ENCODE results near the gene UBE2D4.
"Not testable (repeated sequence)": the region's sequence is repeated elsewhere in the genome, so short reads cannot be mapped to it uniquely, and the experiment has no call there.

The UBE2D4 gene

GRCh38 chr7:43966392-43966791 lies 40.2 kb downstream of the UBE2D4 start:
- not testable (repeated sequence) for DNase-seq (ENCODE audit: low spot score)

DNA sequence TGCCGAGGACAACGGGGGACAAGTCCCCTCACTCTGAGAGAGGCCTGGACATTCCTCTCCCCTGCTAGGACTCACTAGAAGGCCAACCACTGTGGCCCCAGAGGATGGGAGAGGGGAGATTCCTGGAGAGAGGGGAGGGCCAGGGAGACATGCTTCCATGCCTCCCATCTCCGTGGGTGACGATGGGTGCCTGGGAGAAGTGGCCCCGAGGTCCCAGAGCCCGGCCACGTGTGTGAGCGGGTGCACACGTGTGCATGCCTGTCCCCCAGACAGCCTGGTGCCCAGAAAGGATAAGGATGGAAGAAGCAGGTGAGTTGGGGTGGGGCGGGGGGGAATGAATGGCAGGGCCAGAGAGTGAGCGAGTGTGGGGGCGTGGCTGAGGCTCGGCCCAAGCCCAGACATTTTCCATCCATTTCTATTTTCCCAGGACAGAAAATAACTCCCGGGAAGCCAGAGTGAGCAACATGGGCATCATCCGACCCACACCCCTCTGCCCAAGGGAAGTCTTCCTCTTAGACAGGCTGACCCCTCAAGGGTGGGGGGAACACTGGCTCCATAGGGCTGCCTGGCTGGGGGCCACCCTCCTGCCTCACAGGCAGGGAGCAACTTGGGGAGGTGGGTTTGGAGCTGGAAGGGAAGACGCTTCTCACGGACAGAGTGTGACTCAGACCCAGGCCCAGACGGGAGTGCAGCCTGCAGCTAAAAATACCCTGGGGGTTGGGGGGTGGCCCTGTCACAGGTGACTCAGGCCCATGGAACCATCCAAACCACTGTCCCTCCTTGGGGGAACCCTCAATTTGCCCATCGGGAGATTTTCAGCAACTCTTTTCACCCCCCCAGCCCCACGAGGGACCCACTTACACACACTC lies 42.2 kb downstream of the UBE2D4 start:
- not testable (repeated sequence) for DNase-seq (ENCODE audit: low spot score)

- DNase-seq (ENCODE audit: low spot score), result not testable (repeated sequence)
Measured at GRCh38 chr7:43969586-43969985, 43.4 kb downstream of the UBE2D4 start.

GRCh38 chr7:43970698-43971097 lies 44.5 kb downstream of the UBE2D4 start:
- DNase-seq (ENCODE audit: low spot score), result not testable (repeated sequence)

GRCh38 chr7:43974033-43974573 lies 47.9 kb downstream of the UBE2D4 start:
- not testable (repeated sequence) for DNase-seq (ENCODE audit: low spot score)

- not testable (repeated sequence) for DNase-seq (ENCODE audit: low spot score)
Measured at GRCh38 chr7:43974725-43975482, 48.7 kb downstream of the UBE2D4 start.

- DNase-seq (ENCODE audit: low spot score), result no peak
Measured at GRCh38 chr7:43977525-43977924, 51.3 kb downstream of the UBE2D4 start.

- not testable (repeated sequence) for DNase-seq (ENCODE audit: low spot score)
Measured at GRCh38 chr7:43978102-43978501, 51.9 kb downstream of the UBE2D4 start.

GRCh38 chr7:43982848-43983247 lies 56.6 kb downstream of the UBE2D4 start:
- not testable (repeated sequence) for DNase-seq (ENCODE audit: low spot score)

DNA sequence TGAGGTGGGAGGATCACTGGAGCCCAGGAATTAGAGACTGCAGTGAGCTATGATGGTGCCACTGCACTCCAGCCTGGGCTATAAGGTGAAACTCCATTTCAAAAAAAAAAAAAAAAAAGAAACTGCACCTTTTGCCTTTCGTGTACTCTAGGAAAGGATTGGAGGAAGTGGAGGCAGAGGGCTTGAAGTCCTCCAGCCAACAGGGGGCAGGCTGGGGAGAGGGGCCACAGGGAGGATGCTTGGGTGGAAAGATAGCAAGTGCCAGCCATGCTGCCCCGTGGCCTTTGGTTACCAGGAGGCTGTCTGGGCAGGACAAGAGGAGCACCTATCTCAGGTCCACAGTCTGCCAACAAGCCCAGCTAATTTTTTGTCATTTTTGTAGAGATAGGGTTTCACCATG lies 57.5 kb downstream of the UBE2D4 start:
- DNase-seq (ENCODE audit: low spot score), result not testable (repeated sequence)

DNA sequence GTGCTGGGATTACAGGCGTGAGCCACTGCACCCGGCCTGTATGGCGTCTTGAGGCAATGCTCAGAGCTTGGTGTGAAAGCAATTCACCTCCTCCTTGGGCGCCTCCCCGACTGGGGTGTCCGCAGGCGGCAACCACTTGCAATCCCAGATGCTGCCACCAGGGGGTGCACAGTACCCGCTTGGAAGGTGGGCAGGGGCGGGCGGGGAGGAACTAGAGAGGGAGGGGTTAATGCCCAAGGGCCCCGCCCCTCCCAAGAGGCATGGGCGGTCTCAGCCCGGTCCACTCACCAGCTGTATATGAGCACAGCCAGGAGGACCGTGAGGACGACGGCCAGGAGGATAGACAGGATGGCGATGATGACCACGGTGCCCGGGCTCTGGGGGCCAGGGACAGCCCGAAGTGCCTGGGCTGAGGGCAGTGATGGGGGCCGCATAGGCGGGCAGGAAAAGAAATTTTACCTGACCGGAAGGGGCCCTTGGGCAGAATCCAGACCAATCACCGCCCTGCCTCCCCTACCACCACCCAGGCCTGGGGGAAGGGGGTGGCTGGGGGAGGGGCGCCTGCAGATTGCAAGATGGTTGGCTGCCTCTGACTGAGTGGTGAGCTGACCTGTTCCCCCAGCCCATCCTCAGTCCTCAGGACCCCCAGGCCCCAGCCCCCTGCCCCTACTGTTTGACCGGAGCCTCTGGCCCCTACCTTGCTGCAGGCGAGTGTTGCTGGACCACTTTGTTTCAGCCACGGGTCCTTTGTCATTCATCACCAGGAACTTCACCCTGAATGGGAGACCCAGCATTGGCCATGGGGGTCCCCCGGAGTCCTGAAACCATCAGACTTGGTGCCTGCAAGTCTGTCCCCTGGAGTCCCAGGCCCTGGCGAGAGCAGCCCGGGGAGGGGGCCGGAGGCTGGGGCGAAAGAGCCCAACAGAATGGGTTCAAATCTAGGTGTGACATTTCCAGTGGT lies 59.9 kb downstream of the UBE2D4 start:
- DNase-seq (ENCODE audit: low spot score), result not testable (repeated sequence)

DNA sequence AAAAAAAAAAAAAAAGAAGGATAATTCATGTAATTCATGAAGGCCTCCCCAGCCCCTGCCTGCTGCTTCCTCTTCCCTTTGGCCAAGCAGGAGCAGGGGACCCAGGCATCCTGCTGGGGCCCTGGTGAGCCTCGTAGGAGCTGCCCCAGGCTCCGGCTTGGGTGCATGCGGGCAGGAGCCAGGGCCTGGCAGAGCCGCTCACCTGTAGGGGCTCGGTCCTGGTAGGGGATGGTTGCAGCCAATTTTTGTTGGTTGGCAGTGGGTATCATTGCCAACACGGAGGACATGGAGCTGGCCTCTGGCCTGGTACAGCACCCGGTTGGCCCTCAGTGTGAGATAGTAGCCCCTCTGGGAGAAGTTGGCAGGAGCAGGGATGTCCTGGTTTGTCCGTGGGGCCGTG lies 61.2 kb downstream of the UBE2D4 start:
- DNase-seq (ENCODE audit: low spot score), result not testable (repeated sequence)

DNA sequence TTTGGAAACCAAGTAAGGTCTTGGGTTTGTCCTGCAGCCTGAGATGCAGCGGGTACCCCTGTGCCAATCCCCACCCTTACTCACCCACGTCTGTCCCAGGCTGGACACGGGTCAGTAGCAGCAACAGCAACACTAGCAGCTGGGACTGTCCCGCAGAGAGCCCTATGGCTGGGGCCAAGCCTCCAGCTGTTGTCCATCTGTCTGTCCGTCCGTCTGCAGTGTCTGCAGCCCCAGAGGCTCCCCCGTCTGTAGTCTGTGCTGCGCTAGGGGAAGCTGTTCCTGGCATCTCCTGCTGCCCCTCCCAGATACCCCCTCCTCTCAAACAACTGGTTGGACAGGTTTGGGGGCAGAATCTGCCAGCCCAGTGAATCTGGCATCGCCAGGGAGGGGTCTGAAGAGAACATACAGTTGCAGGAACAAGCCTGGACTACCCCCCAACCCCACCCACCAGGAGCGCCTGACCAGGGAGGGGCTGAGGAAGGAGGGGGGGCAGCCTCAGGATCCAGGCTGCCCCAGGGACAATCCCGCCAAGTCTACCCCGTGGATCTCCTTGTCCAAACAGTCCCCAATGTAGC lies 63.9 kb downstream of the UBE2D4 start:
- DNase-seq (ENCODE audit: low spot score), result not testable (repeated sequence)

DNA sequence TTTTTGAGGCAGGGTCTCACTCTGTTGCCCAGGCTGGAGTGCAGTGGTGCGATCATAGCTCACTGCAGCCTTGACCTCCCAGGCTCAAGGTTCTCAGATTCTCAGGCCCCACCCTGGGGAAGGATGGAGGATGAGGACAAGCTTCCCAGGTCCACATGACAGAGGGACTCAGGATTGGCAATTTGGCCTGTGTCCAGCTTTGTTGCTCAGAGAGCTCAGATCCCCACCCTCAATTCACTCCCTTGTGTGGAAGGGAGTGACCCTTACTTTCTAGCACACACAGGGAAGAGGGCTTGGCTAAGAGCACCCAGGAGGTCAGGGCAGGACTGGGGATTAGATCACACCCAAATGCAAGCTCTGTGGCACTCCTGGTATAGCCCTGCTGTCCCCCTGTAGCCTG lies 64.6 kb downstream of the UBE2D4 start:
- not testable (repeated sequence) for DNase-seq (ENCODE audit: low spot score)

- DNase-seq (ENCODE audit: low spot score), result not testable (repeated sequence)
Measured at GRCh38 chr7:43992896-43993295, 66.7 kb downstream of the UBE2D4 start.

- not testable (repeated sequence) for DNase-seq (ENCODE audit: low spot score)
Measured at GRCh38 chr7:43994681-43995080, 68.4 kb downstream of the UBE2D4 start.

DNA sequence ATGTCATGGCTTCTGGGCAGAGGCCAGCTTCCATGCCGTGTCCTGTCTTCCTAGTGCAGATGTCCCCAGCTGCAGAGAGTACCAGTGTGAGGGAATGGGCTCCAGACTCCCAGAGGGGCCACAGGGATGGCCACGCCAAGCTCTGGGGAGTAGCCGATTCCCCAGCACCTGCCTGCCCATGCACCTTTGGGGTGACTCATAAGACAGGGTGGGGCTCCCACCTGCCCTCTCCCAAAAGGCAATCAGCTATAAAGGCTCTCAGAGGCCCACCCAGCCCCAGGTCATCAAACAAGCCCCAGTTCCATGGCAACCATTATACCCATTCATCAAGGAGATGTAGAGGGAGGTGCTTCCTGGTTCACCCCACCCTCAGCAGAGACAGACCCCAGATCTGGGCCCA lies 71.3 kb downstream of the UBE2D4 start, which contains the start of gene SPDYE1:
Gene SPDYE1, plus strand, starts transcription at position 366 of the 400 bp plus-strand sequence. CDS start 2,053 bp downstream, outside the sequence.
- DNase-seq (ENCODE audit: low spot score), result not testable (repeated sequence)
